NCI-H187 (cell line): ENCODE results near the gene MYCT1.

ENCODE experiments used
- DNase-seq, 2 experiments: peaks; one replicate each; lab custom pipeline; 2025; lab: John Stamatoyannopoulos, UW

MYCT1 gene

GRCh38 chr6:152723398-152723797 is 25.7 kb downstream of the MYCT1 start:
- DNase-seq: no peak

GRCh38 chr6:152726313-152726712 is 28.6 kb downstream of the MYCT1 start:
- no peak for DNase-seq

GRCh38 chr6:152727507-152727906 is 29.8 kb downstream of the MYCT1 start:
- DNase-seq: no peak

GRCh38 chr6:152734630-152735029 is 36.9 kb downstream of the MYCT1 start:
- DNase-seq: no peak

GRCh38 chr6:152736687-152737273 is 39.1 kb downstream of the MYCT1 start:
- no peak for DNase-seq

GRCh38 chr6:152745509-152746171 is 47.9 kb downstream of the MYCT1 start:
- DNase-seq: no peak

GRCh38 chr6:152746172-152746553 is 48.5 kb downstream of the MYCT1 start:
- DNase-seq: no peak

GRCh38 chr6:152748843-152749242 is 51.1 kb downstream of the MYCT1 start:
- DNase-seq: no peak

GRCh38 chr6:152749336-152749735 is 51.6 kb downstream of the MYCT1 start:
- DNase-seq: no peak

- no peak for DNase-seq
Measured at GRCh38 chr6:152750694-152751093, 53.0 kb downstream of the MYCT1 start, which contains the start of gene VIP. VIP (plus strand) TSS chr6:152750797; CDS start chr6:152752178, 1,381 bp downstream.

- no peak for DNase-seq
Measured at GRCh38 chr6:152765331-152765730, 67.6 kb downstream of the MYCT1 start.

- no peak for DNase-seq
Measured at GRCh38 chr6:152769159-152769558, 71.5 kb downstream of the MYCT1 start.

- no peak for DNase-seq
Measured at GRCh38 chr6:152769993-152770392, 72.3 kb downstream of the MYCT1 start.

GRCh38 chr6:152771061-152771687 is 73.5 kb downstream of the MYCT1 start:
- DNase-seq: no peak
